DMS53 treated with DMSO at 0.1 percent for 48 hours (cell line): ENCODE measurements around the gene MIGA2.
A peak's percentile ranks its signal among the peaks of the same experiment; 100 is the strongest.
"Not testable (repeated sequence)": the region's sequence is repeated elsewhere in the genome, so short reads cannot be mapped to it uniquely, and the experiment has no call there.

Experiments
- DNase-seq: peaks from one replicate; lab custom pipeline; 2025; ENCODE audit not compliant: unreplicated experiment; lab: John Stamatoyannopoulos, UW

The MIGA2 gene, protein sequence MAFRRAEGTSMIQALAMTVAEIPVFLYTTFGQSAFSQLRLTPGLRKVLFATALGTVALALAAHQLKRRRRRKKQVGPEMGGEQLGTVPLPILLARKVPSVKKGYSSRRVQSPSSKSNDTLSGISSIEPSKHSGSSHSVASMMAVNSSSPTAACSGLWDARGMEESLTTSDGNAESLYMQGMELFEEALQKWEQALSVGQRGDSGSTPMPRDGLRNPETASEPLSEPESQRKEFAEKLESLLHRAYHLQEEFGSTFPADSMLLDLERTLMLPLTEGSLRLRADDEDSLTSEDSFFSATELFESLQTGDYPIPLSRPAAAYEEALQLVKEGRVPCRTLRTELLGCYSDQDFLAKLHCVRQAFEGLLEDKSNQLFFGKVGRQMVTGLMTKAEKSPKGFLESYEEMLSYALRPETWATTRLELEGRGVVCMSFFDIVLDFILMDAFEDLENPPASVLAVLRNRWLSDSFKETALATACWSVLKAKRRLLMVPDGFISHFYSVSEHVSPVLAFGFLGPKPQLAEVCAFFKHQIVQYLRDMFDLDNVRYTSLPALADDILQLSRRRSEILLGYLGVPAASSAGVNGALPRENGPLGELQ

DNA sequence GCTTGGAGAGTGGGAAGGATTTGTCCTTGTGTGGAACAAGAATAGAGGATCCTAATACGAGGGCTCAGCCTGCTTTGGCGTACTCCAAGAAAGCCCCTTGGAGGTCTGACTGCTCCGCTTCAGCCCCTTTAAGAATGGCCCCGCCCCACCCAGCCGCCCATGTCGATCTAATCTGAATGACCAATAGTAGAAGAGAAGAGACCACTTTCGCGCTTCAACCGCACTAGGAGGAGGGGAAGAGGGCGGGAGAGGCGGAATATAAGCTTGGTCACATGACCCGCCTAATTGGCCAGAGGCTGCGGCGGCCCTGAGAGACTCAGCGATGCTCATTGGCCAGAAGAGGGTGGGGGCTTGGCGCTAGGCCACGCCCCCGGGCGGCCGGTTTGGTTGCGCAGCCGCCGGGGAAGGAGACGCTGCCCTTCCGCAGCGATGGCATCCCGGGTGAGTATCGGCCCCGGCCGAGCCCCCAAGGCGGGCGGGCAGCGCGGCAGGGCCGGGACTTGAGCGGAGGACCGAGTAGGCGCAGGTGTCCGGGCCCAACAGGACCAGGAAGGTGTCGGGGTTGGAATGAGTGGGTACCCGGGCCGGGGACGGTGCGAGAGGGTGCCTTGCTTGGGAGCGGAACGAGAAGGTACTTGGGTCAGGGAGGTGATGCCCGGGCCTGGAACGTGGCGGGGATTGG lies at the start of gene MIGA2:
TSS of gene MIGA2 (plus strand) at position 386 of the 682 bp plus-strand sequence. CDS start 3,969 bp downstream, outside the sequence.
- DNase-seq = peak; percentile 98

DNA sequence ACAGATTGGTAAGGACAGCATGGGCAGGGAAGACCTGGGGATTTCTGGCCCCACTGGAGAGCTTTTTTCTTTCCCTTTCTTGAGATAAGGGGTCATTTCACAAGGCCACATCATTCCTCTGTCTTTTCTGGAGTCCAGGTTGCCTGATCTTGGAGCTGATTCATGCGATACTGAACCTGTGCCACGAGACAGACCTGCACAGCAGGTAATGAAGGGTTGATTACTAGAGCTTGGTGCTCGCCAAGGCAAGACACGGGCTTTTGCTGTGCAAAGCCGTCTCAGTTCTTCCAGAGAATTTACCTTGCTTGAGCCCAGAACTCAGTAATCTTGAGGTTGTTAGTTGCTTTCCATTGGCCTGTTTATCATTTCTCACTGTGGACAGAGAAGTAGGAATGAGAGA lies 49.8 kb upstream of the MIGA2 start:
- no peak for DNase-seq

DNA sequence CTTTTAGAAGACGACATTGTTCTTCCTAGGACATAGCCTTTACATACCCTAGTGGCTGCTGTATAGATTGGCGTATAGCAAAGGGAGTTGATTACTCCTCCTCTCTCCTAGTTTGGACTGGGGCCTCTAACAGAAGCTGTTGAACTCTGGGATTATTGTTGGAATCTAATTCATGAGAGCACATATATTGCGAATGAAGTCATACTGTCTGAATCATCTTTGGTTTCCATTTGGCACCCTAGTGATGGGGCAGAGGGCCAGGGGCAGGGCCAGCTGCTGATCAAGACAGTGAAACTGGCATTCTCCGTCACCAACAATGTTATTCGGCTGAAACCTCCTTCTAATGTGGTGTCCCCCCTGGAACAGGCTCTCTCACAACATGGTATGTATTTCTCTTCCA lies 48.6 kb upstream of the MIGA2 start:
- no peak for DNase-seq

DNA sequence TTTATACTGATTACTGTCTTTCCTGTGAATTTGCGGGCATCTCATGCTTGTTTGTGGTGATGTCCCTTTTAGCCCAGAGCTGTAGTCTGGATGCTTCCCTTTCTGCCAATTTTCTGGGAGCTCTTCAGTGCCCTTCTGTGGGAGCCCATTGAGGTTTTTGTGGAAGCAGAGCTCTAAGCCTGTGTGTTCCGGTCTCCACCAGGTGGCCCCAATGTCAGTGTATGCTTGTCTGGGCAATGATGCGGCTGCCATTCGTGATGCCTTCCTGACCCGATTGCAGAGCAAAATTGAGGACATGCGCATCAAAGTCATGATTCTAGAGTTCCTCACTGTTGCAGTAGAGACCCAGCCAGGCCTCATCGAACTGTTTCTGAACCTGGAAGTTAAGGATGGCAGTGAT lies 43.4 kb upstream of the MIGA2 start:
- no peak for DNase-seq

DNA sequence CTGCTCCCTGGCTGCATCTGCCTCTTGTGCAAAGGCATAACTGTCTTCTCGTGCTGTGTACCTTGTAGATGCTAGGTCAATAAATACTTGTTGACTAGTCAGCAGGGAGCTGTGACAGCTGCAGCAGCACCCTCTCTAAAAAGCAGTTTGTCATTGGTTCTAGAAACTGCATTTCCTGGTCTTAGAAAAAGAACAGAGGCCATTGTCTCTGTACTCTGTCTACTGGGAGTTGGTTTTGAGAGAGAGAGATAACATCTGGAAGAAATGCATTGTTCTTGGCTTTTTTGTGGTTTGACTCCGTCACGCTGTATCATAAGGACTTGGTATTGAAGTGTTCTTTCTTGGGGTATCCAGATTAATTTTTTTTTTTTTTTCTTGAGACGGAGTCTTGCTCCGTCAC lies 40.6 kb upstream of the MIGA2 start:
- no peak for DNase-seq

DNA sequence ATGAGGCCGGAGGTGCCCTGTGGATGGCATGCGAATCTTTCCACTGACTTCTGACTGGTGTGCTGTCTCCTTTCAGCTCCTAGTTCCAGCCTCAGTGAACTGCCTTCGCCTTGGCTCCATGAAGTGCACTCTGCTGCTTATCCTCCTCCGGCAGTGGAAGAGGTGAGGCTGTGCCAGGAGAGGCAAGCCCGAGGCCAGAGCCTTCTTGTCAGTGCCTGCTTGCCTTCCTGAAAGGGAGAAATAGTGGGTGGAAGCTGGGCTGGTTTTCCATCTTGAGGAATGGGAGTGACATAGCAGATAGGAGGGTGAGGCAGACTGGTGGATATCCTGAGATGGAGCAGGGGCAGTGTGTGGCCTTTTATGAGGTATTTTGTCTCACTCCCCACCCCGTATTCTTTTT lies 38.0 kb upstream of the MIGA2 start:
- DNase-seq = no peak

DNA sequence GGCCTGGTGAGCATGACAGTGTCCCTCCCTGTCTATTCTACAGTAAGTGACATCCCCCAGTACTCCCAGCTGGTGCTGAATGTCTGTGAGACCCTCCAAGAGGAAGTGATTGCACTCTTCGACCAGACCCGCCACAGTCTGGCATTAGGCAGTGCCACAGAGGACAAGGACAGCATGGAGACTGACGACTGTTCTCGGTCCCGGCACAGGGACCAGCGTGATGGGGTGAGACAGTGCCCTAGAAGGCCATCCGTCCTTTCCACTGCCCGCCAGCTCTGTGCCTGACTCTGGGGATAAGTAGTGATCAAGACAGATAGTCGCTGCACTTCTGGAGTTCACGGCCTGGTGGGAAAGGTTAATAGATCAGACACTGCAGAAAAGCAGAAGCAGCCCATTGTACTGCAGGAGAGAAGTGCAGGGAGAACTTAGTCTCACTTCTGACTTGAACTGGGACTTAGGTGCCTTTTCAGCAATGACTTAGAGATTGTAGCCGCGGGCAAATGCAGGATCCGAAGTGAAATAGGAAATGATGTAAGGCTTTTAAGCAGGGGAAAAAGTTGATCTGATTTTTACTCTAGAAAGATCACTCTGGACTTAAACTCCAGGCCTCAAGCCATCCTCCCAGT lies 36.7 kb upstream of the MIGA2 start:
- no peak for DNase-seq

DNA sequence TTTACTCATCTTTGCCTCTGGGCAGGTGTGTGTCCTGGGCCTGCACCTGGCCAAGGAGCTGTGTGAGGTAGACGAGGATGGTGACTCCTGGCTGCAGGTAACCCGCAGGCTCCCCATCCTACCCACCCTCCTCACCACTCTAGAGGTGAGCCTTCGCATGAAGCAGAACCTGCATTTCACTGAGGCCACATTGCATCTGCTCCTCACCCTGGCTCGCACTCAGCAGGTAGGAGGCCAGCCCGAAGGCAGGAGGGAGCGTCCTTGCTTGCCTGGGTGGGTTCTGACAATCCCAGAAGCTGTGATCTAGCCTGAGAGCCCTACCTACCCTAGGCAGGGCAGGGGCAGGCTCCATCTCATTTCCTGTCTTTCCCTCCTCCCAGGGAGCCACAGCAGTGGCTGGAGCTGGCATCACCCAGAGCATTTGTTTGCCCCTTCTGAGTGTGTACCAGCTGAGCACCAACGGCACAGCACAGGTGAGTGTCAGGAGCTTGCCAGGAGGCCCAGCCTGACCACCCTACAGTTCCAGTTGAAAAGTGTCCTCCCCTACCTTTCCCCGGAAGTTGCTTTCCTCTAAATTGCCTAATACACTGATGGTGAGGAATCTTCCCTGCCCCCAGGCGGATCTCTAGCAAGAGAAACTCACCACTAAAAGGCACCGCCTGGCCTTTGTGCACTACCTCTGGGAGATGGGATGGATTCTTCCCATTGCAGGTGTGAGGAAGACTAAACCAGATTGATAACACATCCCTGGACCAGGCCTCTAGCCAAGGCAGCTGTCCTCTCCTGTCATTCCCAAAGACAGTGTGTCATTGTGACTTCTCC lies 34.7 kb upstream of the MIGA2 start:
- DNase-seq = no peak

DNA sequence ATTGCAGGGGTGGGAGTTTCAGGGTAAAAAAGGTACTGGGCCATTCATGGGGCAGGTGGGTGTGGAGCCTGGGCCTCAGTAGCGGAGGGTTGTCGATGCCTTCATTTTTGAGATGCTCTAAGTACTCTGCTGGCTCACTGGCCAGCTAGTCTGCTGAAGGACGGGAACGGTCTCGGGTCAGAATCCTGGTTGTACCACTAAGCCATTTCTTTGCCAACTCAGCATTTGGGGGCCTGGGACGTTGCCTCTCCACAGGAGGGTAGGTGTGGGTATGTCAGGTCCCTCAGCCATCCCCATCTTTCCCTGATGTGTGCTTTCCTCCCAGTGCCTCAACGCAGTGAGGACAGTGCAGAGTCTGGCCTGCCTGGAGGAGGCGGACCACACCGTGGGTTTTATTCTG lies 33.4 kb upstream of the MIGA2 start:
- no peak for DNase-seq

DNA sequence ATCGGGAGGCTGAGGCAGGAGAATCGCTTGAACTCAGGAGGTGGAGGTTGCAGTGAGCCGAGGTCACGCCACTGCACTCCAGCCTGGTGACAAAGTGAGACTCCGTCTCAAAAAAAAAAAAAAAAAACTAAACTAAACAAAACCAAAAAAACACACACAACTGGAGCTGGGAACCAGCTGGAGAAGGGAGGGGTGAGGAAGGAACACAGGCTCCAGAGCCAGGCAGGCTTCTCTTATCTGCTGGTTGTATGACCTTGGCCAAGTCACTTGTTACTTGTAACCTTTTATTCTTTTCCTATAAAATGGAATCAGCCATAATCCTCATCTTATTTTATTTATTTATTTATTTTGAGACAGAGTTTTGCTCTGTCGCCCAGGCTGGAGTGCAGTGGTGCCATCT lies 32.3 kb upstream of the MIGA2 start:
- DNase-seq = not testable (repeated sequence)

DNA sequence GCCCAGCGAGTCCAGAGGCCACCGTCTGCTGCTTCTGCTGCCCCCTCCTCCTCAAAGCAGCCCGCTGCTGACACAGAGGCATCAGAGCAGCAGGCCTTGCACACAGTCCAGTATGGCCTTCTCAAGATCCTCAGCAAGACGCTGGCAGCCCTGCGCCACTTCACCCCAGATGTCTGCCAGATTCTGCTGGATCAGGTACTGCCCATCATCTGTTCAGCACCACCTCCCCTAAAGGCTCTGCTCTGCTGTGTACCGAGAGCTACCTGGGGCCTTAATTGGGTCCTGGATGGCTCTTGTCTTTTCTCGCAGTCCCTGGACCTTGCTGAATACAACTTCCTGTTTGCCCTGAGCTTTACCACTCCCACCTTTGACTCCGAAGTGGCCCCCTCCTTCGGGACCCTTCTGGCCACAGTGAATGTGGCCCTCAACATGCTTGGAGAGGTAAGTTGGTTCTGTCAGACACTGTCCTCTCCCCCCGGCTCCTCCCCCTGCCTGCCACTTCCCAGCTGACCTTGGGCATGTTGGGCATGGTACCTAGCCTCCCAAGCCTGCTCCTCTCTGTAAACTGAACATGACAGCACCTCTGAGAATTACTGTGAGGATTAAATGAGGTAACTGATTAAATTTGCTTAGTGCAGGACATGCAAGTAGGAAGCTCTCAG lies 31.0 kb upstream of the MIGA2 start:
- DNase-seq = no peak

DNA sequence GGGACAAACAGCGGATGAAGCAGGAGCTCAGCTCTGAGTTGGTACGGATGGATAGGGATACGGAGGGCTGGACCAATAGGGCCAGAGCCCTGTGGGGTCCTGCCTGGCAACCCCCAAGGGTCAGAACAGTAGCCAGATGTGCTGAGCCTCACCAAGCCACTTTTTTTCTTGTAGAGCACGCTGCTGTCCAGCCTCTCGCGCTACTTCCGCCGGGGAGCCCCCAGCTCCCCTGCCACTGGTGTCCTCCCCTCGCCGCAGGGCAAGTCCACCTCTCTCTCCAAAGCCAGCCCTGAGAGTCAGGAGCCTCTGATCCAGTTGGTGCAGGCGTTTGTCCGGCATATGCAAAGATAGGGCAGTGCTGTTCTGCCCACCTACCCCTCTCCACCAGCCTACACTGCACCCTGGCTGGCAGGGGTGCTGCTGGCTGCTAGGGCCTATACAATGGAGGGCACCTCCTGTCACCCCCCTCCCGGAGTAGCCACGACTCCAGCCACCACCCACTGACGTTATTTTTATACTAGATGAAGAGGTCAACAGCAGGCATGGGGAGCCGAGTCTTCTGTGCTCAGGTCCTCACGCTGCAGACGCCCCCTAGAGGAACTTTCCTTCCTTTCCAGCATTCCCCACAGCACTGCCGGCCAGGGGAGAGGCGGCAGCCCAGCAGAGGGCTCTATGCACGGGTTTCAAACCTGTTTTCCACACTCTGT lies 29.9 kb upstream of the MIGA2 start:
- DNase-seq = peak; percentile 54

DNA sequence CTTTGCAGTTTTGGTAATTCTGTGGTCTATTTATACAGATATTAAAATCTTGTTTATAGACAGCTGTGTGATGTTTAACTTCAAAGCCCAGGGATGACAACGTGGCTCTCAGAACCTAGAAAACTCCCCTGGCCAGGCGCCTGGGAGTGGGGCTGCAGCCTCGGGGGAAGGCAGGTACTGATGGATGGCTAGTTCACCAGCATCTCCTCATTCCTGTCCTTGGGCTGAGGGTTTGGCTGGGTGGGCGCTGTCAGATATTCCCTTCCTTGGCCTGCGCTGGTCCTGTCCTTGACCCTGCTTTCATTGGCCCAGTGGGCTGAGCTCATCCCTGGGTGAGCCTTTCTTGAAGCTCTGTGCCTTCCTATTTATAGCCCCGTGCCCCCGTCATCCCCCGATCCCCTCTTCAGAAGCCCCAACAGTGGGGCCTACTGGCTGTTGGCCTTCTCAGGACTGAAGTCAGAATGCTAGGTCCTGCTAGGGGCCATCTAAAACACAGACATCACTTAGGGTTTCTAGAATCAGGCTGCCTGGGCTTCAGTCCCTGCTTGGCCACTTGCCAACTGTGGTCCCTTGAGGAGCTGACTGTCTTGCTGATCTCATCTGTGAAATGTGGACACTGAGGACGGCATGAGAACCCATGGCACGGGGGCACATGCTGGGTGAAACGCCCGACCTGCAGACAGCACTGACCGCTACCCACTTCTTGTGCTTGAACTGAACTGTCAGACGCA lies 29.2 kb upstream of the MIGA2 start:
- no peak for DNase-seq

DNA sequence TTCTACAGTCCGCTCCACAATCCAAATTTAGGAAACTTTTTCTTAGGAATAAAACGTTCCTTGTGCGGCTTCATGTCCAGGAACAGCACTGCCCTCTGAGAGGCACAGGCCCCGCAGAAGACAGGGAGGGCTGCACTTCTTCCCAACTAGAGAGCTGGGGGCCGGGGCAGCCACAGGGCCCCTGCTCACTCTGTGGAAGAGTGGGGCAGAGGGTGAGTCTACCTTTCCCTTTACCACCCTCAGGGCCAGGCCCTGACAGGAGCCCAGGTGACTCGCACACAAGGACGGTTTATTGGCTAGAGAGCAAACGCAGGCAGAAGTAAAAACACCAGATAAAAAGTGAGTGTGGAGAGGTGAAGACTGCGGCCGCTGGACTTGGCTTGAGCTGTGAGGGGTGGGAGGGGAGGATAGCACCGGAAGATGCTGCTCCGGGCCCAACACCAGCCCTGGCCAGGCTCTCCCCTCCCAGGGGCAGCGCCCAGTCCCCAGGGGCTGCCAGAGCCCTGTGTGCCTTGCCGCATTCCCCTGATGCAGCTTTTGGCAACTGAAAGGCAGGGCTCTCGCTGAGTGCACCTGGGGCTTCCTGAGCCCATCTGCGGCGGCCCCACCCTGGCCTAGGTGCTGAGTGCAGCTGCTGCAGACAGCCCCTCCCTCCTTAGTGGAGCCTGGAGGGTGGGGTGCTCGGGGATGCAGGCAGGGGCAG lies 28.5 kb upstream of the MIGA2 start:
- DNase-seq = no peak

DNA sequence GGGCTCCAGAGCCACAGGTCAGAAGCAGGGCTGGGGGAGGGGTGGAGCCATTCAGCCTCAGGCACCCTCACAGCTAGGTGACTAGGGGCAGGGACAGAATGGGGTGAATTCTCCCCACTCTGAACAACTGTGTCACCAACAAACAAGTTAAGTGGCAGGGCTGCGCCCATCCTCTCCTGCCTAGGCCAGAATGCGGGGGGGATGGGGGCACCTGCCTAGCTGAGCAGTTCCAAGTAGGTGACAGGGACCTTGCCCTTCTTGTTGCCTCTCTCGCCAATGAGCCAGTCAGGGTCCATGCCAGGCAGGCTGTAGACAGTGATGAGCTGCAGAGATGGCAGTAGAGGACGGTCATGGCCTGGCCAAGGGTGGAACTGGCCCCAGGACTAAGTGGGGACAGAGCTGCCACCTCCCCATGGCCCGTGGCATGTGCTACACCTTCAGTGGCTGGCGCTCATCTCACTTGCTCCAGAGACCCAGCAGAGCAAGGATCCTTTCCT lies 27.9 kb upstream of the MIGA2 start:
- DNase-seq = no peak

DNA sequence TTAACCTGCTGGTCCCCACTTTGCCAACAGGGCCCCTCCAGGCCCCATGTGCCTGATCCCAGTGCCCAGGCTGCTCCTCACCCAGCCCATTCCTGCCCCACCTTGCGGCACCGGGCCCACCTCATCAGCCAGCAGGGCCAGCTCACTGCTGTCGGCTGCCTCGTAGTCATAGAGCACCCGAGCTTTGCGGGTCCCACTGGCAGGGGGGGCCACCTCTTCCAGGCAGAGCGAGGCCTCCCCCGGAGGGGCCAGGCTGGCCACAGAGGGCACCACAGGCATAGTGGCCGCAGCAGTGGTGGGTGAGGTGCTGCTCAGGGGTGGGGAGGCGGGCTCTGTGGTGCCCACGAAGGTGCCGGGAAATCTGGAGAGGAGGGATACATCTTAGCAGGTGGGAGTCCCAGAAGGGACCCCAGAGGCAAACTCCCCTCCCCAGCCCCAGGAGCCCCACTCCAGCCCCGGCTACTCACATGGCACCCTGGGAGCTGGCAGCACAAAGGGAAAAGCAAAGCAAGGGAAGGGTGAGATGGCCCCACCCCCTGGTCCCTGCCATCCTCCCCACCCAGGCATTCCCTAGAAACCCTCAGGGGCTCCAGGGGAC lies 27.3 kb upstream of the MIGA2 start:
- no peak for DNase-seq

DNA sequence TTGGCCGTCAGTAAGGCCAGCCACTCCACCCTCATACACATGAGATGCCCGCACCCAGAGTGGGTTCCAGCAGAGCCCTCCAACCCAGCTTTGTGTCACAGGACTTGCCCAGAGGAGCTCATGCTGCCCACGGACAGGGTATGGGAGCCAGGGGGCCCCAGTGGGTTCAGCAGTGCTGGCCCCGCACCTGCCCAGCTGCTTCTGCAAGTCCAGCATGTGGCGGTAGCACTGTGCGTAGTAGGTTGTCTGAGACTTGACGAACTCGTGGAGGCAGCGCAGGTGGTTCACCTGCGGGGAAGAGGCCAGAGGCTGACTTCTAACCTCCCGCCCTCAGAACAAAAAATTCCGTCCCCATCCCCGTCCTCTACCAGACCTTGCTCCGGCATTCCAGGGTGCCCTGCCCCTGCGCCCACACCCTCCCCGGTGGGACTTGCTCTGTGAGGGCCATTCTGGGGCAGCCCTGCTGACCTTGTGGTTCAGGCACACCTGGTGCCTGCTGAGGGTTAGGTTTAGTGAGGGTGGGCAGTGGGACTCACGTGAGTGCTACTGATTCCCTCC lies 26.8 kb upstream of the MIGA2 start:
- no peak for DNase-seq
